GM12874 (cell line): ENCODE results near the gene PON3.

Experiments used
- CTCF ChIP-seq: IDR thresholded peaks from 2 replicates; pipeline ENCODE4 v1.5.1; 2011; ENCODE audit warnings: low read depth, mild to moderate bottlenecking, control low read depth, low read length, moderate library complexity; ENCODE audit not compliant: insufficient read depth

Gene PON3

GRCh38 chr7:95317966-95318365 lies 78.2 kb downstream of the PON3 start:
- TF ChIP-seq CTCF, result no peak

- TF ChIP-seq CTCF, result no peak
Observed at GRCh38 chr7:95317546-95317945, 78.6 kb downstream of the PON3 start.

- no peak for TF ChIP-seq CTCF
Observed at GRCh38 chr7:95316588-95316987, 79.6 kb downstream of the PON3 start.

GRCh38 chr7:95312561-95312960 lies 83.6 kb downstream of the PON3 start:
- TF ChIP-seq CTCF, result no peak

GRCh38 chr7:95311389-95311788 lies 84.8 kb downstream of the PON3 start:
- TF ChIP-seq CTCF, result no peak

GRCh38 chr7:95309951-95310350 lies 86.2 kb downstream of the PON3 start:
- TF ChIP-seq CTCF, result no peak
